ENCODE data around the gene NFKBIB. TPM values are rescaled to one million over a fixed set of nuclear protein-coding genes. Genes with fewer than 3 reads are reported as not detected.

NFKBIB gene
- total RNA-seq, 3 donors from 2014 or later = 29.9 to 37.2 (median 30.9) TPM

DNA sequence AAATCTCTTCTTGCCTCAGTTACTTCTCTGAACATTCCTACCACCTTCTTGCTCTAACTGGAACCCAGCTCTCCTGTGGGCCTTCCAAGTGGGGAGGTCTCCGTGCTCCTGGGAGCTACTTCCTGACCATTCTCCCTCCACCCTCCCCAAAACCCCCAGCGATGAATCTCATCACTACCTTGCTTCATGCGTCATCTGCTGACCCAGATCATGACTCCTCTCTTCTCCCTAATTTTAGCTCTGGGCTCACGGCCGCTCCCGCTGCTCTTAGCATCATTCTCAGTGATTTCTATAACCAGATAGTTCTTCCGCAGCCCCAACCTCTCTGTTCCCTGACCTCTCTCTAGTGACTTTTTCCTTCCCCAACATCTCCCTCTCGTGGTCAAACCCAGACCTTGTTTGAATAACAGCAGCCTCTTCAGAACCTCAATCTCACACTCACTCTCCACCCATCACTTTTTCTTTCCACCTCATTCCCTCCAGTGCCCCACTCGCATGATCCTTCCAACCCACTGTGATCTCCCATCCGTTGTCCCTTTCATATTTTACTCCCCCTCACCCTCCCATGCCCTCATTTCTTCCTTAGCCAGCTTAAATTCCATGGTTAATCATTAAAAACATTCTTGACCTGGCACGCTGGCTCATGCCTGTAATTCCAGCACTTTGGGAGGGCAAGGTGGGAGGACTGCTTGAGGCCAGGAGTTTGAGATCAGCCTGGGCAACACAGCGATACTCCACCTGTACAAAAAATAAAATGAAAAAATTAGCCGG, 52.8 kb downstream of the NFKBIB start:
- ATAC-seq = peak; percentile 74
- no peak overlapping the region for H3K4me3 ChIP-seq
- TF ChIP-seq, protein P1, sequence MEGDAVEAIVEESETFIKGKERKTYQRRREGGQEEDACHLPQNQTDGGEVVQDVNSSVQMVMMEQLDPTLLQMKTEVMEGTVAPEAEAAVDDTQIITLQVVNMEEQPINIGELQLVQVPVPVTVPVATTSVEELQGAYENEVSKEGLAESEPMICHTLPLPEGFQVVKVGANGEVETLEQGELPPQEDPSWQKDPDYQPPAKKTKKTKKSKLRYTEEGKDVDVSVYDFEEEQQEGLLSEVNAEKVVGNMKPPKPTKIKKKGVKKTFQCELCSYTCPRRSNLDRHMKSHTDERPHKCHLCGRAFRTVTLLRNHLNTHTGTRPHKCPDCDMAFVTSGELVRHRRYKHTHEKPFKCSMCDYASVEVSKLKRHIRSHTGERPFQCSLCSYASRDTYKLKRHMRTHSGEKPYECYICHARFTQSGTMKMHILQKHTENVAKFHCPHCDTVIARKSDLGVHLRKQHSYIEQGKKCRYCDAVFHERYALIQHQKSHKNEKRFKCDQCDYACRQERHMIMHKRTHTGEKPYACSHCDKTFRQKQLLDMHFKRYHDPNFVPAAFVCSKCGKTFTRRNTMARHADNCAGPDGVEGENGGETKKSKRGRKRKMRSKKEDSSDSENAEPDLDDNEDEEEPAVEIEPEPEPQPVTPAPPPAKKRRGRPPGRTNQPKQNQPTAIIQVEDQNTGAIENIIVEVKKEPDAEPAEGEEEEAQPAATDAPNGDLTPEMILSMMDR (IDR thresholded peaks at IDR 0.05) = no peak
- DNase-seq = peak in 1 of 3 donors; percentile 65
- intact Hi-C loops (cut with DNase I, micrococcal nuclease) = no loop called here
- no peaks in the 10 kb centered on the region for H3K36me3 ChIP-seq (ENCODE audit: low read depth)
- H3K9me3 ChIP-seq = no peaks in the 10 kb centered on the region
- peaks cover 5% of the 10 kb centered on the region for H3K4me1 ChIP-seq (ENCODE audit: low read depth)

DNA sequence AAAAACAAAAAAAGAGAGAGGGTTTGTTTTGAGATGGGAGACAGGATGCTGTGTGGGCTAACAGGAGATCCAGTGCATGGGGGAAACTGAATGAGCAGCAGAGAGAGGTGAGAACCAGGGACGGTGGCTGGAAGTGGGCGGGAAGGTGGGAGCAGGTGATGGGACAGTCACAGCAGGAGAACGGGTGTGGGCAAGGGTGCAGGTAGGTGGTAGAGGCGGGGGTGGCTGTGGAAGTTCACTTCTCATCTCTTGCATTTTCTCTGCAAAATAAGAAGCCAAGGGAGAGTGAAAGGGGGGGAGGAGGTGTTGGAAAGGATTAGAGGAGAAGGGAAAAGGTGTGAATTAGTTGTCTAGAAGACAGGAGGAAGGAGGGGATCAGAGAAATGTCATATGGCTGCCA, 53.9 kb downstream of the NFKBIB start:
- TF ChIP-seq, protein P1 (IDR thresholded peaks at IDR 0.05) = no peak
- DNase-seq (no peak), ATAC-seq (no peak)
- Histone ChIP-seq H3K4me1 (ENCODE audit: low read depth) (peaks cover 5% of the 10 kb centered on the region), H3K9me3 (no peaks in the 10 kb centered on the region), H3K4me3 (no peak overlapping the region), H3K36me3 (ENCODE audit: low read depth) (no peaks in the 10 kb centered on the region)
- intact Hi-C loops (cut with DNase I, micrococcal nuclease) = no loop called here

DNA sequence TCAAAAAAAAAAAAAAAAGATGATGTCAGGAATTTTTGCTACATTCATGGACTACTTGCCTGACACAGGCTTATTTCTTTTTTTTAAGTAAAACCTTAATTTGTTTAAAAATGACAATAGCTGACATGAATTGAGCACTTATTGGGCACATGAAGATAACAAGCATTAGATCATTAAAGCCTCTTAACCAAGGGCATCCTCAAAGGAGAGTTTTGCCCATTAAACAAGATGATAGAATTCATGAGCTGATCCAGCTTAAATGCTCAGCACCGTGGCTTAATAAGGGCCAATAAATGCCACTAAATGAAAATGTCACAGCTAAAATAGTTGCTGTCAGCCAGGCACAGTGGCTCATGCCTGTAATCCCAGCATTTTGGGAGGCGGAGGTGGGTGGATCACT, 56.5 kb downstream of the NFKBIB start:
- Histone ChIP-seq H3K9me3 (no peaks in the 10 kb centered on the region), H3K4me1 (ENCODE audit: low read depth) (no peaks in the 10 kb centered on the region), H3K4me3 (no peak overlapping the region), H3K36me3 (ENCODE audit: low read depth) (no peaks in the 10 kb centered on the region)
- TF ChIP-seq, protein P1 (IDR thresholded peaks at IDR 0.05) = no peak
- intact Hi-C loops (cut with DNase I, micrococcal nuclease) = no loop called here
- no peak for ATAC-seq
- no peak for DNase-seq

DNA sequence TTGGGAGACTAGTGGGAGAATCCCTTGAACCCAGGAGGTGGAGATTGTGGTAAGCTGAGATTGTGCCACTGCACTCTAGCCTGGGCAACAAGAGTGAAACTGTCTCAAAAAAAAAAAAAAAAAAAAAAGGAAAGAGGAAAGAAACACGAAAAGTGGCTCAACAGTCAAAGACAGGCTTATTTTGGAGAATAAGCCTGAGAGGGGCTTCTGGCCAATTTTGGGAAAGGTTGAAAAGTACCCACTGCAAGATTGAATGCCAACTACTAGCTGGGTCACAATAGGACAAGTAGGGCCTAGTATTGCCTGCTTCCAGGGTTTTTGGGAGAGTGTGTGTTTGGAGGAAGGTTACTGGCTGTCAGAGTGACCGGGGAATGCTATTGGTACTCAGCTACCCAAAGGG, 58.5 kb downstream of the NFKBIB start:
- intact Hi-C loops (cut with DNase I, micrococcal nuclease) = no loop called here
- no peaks in the 10 kb centered on the region for H3K9me3 ChIP-seq
- ATAC-seq = no peak
- TF ChIP-seq, protein P1 (IDR thresholded peaks at IDR 0.05) = no peak
- no peak overlapping the region for H3K4me3 ChIP-seq
- no peak for DNase-seq
- H3K36me3 ChIP-seq (ENCODE audit: low read depth) = no peaks in the 10 kb centered on the region
- no peaks in the 10 kb centered on the region for H3K4me1 ChIP-seq (ENCODE audit: low read depth)

Other genes starting within 250 kb of the NFKBIB start
- 10 to 100 TPM in 2 of 3 donors, 1 to 10 TPM in 1; 3.1 to 15.9 (median 14.9) TPM for gene CAPN12, start 155.5 kb upstream of the NFKBIB start, total RNA-seq
- gene LGALS7, start 126.5 kb upstream of the NFKBIB start, total RNA-seq = not detected
- gene LGALS7B, start 110.8 kb upstream of the NFKBIB start, total RNA-seq = not detected
- gene LGALS4, start 87.0 kb upstream of the NFKBIB start, total RNA-seq = 1,000 to 10,000 TPM; 2,367 to 7,005 (median 6,199) TPM
- 100 to 1,000 TPM; 275 to 315 (median 290) TPM for gene ECH1, start 68.2 kb upstream of the NFKBIB start, total RNA-seq
- gene HNRNPL, start 50.0 kb upstream of the NFKBIB start, total RNA-seq = 100 to 1,000 TPM; 267 to 317 (median 292) TPM
- 1 to 10 TPM; 3.8 to 5.4 (median 5.2) TPM for gene RINL, start 21.7 kb upstream of the NFKBIB start, total RNA-seq
- gene SIRT2, start 351 bp upstream of the NFKBIB start, total RNA-seq = 10 to 100 TPM; 32.3 to 67.2 (median 35.8) TPM
- under 1 TPM; 0.41 to 0.55 (median 0.41) TPM for gene CCER2, start 12.2 kb downstream of the NFKBIB start, total RNA-seq
- 10 to 100 TPM; 20.4 to 32.4 (median 21.8) TPM for gene SARS2, start 30.8 kb downstream of the NFKBIB start, total RNA-seq
- 10 to 100 TPM; 28.0 to 43.3 (median 41.2) TPM for gene MRPS12, start 31.0 kb downstream of the NFKBIB start, total RNA-seq
- 10 to 100 TPM in 1 of 3 donors, 1 to 10 TPM in 2; 1.8 to 18.9 (median 1.9) TPM for gene FBXO17, start 75.8 kb downstream of the NFKBIB start, total RNA-seq
- 10 to 100 TPM in 1 of 3 donors, 1 to 10 TPM in 1, under 1 TPM in 1; 0.63 to 10.2 (median 1.5) TPM for gene FBXO27, start 132.6 kb downstream of the NFKBIB start, total RNA-seq
- not detected for gene ACP7, start 184.4 kb downstream of the NFKBIB start, total RNA-seq
- gene PAK4, start 225.8 kb downstream of the NFKBIB start, total RNA-seq = 100 to 1,000 TPM in 1 of 3 donors, 10 to 100 TPM in 2; 54.4 to 116 (median 76.5) TPM

All from mucosa of descending colon (tissue), 3 donors.